ENCODE data around the gene PBLD. TPM values are rescaled to one million over a fixed set of nuclear protein-coding genes. Genes with fewer than 3 reads are reported as not detected.
"Not testable (repeated sequence)": the region's sequence is repeated elsewhere in the genome, so short reads cannot be mapped to it uniquely, and the experiment has no call there.

Gene PBLD
- total RNA-seq, 1 donor from 2014 or later: 1.5 TPM

DNA sequence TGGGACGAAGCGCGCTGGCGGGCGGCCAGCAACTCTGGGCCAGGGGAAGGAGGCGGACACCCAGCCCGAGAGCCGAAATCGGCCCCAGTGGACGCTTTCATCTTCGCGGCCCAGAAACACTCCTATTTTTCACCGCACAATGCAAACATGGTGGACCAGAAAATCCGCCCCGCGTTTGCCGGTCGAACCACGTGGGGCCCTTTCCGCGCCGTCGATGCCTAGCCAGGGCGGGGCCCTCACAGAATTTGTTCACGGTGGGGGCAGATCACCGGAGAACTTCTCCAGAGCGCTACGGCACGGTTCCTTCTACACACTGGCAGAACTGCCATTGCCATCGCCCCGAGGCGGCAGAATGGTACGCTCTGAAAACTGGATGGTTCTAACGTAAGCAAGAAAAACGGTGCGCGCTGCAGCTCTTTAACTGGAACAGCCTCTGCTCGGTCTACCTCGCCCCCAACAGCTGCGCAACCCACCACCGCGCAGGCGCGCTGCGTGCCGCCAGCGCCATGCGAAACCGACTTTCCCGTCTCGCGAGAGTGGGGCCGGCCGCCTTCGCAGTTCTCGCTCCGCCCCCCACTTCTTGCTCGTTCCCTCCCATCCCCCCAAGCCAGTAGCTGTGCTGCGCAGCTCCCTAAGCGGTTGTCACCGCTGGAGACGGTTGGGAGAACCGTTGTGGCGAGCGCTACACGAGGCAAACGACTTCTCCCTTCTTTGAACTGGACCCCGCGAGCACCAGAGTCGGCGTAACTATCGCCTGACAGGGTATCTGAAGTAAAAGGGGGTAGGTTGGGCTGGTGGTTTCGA, 1.1 kb downstream of the PBLD start, which contains the start of gene HNRNPH3:
HNRNPH3 (plus strand) TSS at position 610 of the 804 bp plus-strand sequence. CDS start 5,158 bp downstream, outside the sequence.
- intact Hi-C loops (cut with micrococcal nuclease): loop anchor here (1.0 to 5.0 kb wide), 9 partner anchors 17 to 626 kb away; partner anchors contain the start of genes CCAR1, DDX21, DNA2 and HERC4

DNA sequence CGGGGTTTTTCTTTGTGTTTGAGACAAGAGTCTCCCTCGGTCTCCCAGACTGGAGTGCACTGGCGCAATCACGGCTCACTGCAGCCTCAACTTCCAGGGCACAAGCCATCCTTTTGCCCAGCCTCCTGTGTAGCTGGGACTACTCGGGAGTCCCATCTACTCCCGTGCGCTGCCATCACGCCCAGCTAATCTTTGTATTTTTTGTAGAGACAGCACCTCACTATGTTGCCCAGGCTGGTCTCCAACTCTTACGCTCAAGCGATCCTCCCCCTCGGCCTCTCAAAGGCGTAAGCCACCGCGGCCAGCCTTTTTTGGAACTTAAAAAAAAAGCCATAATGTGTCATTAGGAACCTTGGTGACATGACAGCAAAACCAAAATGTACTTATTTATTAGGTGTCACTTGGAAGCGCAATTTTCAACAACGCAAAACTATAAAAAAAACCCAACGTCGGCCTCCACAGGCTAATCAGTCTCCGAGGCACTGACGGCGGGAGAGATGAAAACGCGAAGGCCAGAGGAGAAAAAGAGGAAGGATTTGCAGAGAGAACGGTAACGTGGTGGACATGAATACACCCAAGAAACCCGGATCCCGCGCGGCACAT, 1.8 kb downstream of the PBLD start:
- intact Hi-C loops (cut with micrococcal nuclease): loop anchor here (1.0 to 5.0 kb wide), 6 partner anchors 76 to 626 kb away; partner anchors contain the start of genes CCAR1, DDX21, DNA2 and HERC4

DNA sequence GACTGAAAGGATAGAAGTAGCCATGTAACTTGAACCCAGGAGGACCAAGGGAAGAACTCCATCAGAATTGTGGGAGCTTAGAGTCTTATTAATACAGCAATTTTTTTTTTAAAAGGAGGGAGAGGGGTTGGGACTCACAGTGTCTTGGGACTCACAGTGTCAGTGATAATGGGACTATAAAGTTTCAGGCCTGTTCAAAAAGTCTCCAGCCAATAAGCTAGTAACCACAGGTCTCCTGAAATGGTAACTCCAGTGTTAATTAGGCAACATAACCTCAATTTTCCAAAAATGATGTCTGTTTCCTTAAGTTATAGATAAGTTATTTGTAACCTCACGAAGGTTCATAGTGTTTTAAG, 3.2 kb downstream of the PBLD start:
- intact Hi-C loops (cut with micrococcal nuclease): loop anchor here (2.0 kb wide), 1 partner anchor 15 kb away; no protein-coding TSS in a partner anchor

DNA sequence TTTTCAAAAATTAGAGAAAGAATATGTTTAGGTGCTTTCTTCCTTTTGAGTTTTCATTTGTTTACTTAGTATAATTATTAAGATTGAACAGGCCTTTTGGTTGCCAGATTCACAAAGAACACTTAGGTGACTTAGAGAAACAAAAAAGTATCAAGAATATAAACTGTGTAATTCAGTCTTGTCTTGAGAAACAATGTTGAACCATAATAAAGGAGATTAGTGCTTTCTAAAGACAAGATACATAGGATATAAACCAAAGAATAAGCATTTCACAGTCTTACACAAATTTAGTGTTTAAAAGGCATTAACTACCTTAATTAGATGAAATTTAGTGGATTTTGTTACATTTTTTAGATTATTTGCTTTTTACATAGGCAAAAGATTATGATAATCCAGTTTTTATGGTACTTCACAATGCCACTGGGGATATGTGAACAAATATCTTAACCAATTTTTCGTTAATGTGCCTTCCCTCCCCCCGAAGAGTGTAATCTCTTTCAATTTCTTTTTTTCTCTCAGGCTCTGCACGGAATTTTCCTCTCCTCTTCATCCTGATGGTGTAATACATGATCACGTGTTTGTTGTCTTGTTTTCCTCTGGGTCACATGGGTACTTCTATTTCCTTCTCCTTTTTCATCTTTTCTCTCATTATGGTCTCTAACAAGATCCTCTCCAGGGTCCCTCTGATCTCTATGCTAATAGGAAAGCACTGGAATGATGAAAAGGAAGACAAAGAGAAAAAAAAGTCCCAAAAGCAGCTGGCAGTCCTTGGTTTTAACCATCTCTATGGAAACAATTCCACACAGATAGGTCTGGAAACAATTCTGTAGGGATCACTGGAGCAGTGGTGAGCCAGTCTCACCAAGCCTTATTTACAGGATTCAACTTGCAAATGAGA, 4.6 kb downstream of the PBLD start:
- intact Hi-C loops (cut with micrococcal nuclease): loop anchor here (2.0 kb wide), 1 partner anchor 13 kb away; no protein-coding TSS in a partner anchor

DNA sequence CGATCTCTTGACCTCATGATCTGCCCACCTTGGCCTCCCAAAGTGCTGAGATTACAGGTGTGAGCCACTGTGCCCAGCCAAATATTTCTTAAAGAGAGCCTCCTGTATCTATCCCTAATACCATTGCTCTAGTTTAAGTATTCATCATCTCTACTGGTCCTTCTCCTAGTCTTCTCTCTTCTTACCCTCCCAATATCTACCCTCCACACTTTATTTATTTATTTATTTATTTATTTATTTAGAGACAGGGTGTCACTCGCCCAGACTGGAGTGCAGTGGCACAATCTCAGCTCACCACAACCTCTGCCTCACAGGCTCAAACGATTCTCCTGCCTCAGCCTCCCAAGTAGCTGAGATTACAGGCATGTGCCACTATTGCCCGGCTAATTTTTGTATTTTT, 8.3 kb downstream of the PBLD start:
- intact Hi-C loops (cut with micrococcal nuclease): not testable (repeated sequence)

DNA sequence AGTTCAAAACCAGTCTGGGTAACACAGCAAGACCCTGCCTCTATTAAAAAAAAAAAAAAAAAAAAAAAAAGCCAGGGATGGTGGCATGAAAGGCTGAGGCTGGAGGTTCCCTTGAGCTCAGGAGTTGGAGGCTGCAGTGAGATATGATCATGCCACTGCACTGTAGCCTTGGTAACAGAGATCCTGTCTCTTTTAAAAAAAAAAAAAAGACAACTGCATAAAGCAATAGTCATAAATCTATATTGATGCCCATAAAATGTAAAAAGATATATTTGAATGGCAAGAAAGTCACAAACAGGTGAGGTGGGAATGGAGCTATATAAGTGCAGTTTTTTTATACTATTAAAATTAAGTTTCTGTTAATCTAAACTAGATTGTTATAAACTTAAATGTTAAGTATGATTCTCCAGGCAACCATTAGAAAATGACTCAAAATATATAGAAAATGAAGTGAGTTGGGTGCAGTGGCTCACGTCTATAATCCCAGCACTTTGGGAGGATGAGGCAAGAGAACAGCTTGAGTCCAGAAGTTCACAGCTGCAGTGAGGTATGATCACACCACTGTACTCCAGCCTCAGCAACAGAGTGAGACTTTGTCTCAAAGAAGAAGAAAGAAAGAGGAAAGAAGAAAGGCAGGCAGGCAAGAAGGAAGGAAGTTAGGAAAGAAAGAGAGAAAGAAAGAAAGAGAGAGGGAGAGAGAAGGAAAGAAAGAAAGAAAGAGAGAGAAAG, 14.2 kb downstream of the PBLD start:
- intact Hi-C loops (cut with micrococcal nuclease): no loop called here

DNA sequence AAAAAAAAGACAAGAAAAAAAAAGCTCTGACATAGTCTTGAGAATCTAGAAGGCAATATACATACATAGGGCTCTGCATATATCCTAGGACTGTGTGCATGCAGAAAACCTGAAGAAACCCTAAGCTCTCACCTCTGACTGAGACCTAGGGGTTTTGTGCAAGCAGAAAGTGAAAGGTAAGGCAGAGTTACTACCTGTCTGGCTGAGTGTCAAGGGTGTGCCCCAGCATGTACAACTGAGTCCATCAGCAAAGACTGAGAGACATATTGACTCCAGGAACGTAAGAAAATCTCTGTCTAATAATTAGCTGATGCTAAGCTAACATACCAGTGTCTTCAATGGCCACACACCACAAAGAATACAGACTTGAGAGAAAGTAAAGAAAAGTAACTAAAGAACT, 17.1 kb downstream of the PBLD start:
- intact Hi-C loops (cut with micrococcal nuclease): loop anchor here (2.0 kb wide), 1 partner anchor 13 kb away; no protein-coding TSS in a partner anchor

DNA sequence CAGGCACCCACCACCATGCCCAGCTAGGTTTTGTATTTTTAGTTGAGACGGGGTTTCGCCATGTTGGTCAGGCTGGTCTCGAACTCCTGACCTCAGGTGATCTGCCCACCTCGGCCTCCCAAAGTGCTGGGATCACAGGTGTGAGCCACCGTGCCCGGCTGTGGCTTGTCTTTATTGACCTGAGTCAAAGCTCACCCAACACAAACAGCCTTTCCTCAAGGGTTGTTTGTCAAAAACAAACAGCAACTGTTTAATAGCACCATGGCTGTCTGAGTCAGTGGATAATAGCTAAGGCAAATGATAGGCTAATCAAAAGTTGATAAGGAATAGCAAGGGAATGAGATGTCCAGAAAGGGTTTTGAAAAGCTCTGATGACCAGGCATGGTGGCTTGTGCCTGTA, 17.8 kb downstream of the PBLD start:
- intact Hi-C loops (cut with micrococcal nuclease): loop anchor here (2.0 kb wide), 1 partner anchor 14 kb away; no protein-coding TSS in a partner anchor

DNA sequence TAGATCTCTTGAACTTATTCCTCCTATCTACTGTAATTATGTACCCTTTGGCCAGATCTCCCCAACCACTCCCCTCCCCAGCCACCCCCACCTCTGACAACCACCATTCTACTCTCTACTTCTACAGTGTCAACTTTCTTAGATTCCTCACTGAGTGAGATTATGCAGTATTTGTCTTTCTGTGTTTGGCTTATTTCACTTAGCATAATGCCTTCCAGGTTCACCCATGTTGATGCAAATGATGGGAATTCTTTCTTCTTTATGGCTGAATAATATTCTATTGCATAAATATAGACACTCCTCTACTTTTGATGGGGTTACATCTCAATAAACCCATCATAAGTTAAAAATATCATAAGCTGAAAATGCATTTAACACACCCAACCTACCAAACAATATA, 22.2 kb downstream of the PBLD start:
- intact Hi-C loops (cut with micrococcal nuclease): no loop called here

DNA sequence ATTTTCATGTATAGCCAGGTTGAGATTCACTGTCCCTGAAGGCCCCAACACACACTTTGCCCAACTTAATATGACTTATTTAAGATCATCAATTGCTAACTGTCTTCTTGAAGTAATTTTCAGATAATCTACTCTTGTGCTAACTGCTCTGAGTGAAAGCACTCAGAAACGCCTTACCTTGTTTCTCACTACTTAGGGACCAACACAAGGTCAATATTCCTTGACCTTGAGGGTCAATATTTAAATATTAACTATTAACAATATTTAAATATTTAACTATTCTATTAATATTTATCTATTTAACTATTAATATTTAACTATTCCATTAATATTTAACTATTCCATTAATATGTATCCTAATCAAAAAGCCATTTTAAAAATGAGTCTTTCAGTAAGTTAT, 26.9 kb downstream of the PBLD start:
- intact Hi-C loops (cut with micrococcal nuclease): no loop called here

DNA sequence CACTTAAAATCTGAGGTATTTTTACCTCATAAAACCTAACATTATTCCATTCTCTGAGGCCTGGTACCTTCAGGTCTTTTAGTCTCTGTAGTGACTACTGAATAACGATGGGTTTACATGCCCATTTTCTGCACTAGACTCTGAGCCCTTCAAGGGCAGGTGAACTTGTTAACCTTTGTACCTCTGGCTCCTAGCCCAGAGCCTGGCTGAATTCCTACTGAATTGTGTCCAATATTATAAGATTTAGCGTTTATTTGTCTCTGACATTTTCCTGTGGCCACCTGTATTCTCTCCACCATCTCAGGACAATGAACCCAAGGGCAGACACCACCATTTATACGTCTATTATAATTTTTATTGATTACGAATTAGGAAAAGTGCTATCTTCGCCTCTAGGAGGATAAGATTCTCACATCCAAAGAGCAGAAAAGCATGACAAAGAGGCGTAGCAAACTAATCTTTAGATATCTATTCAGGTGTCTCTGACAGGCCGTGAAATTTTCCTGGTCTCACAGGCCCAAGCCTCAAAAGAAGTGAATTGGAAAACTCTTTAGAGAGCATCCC, 28.8 kb downstream of the PBLD start:
- intact Hi-C loops (cut with micrococcal nuclease): loop anchor here (2.0 kb wide), 1 partner anchor 91 kb away; no protein-coding TSS in a partner anchor

DNA sequence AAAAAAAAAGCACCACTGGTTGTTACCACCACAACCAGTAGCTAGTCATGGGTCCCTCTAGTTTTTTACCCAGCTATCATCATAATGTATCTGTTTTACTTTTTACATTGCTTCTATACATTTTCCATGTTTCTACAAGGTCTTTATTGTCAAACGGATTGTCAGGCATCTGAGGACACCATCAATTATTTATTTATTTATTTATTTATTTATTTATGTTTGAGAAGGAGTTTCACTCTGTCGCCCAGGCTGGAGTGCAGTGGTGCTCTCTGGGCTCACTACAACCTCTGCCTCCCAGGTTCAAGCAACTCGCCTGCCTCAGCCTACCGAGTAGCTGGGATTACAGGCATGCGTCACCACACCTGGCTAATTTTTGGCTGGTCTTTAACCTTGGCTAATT, 29.9 kb downstream of the PBLD start:
- intact Hi-C loops (cut with micrococcal nuclease): loop anchor here (1.0 to 2.0 kb wide), 3 partner anchors 90 to 515 kb away; no protein-coding TSS in a partner anchor

DNA sequence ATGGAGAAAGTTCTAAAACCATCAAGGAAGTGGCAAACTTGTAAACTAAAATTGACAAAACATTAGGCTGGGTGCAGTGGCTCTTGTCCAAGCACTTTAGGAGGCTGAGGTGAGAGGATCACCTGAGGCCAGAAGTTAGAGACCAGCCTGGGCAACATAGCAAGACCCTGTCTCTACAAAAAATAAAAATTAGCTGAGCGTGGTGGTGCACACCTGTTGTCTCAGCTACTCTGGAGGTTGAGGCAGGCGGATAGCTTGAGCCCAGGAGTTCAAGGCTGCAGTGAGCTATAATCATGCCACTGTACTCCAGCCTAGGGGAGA, 30.3 kb downstream of the PBLD start:
- intact Hi-C loops (cut with micrococcal nuclease): loop anchor here (1.0 to 2.0 kb wide), 3 partner anchors 90 to 514 kb away; no protein-coding TSS in a partner anchor

DNA sequence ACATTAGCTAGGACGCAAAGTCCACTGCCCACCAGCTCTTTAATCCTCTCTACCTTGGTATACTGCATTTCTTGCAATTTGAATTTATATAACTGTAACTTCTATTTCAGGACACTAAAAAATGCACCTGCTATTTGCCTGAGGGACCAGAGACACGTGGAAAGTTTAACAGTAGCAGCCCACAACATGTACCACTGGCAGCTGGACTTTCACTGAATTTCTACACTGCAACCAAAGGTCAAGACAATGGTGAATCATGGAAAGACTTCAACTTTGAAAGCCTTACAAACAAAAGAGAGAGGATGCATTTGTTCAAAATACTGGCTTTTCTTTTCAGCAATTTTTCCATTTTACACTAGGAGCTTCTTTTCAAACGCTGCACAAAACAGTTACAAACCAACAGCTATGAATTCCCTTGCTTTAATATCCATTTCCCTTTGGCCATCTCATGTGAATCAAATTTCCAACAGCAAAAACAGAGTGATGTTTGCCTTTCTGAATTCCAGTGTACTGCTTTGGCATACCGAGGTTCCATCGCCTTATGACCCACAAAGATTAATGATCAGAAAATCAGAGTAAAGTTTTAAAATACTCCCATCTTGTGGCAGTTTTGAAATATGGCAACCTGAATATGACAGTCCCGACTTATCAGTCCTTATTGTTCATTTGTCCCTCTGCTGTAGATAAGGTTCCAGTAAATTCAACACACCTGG, 30.8 kb downstream of the PBLD start:
- intact Hi-C loops (cut with micrococcal nuclease): loop anchor here (1.0 to 2.0 kb wide), 3 partner anchors 89 to 514 kb away; no protein-coding TSS in a partner anchor

DNA sequence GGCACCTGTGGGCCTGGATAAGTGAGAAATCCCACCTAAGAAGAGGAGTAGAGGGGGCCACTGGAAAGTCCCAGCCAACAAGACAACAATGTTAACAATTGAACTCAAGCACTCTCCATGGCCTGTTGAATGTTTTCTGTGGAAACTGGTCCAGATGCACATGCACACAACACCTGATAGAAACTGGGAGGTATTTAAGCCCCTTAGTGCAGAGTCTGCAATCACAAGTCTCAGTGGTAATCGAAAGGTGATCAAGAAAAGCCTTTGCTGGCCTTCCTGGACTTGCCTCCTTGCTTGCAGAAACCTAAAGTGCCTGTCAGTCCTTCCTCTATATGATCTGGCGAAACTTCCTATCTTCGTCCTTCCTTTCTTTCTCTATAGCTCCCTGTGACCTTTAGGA, 31.4 kb downstream of the PBLD start:
- intact Hi-C loops (cut with micrococcal nuclease): no loop called here

DNA sequence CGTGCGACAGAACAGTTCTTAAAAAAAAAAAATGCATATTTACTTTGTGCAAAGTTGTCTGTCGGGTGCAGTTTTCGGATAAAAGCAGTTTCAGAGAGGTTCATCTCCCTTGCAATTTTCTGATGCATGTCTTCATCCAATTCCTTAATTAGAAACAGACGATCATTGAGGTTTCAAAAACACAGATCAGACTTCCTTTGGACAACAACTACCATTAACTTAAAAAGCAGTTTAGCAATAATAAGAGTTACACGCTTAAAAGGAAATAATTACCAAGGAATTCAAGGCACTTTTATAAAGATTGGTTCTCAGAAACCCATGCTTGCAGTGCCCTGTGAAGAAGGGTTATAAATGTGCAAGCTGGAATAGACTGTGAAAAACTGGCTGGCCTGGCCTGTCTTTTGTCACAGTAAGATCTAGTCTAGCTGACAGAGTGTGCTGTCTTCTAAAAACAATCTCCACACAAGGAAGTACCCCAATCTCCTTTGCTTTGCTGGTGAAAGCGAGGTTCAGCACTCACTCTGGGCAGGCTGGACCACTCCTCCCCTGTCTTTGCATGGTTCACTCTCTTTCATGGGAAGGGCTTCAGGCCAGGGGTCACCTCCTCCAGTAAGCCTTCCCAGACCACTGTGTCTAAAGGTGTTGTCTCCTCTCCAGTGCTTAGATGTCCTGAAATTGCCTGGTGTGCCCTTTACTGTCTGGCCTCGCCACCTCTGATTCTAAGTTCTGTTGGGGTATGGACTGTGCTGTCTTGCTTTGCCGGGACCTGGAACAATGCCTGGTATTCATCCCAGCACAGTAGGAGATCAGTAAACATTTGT, 35.7 kb downstream of the PBLD start:
- intact Hi-C loops (cut with micrococcal nuclease): no loop called here

DNA sequence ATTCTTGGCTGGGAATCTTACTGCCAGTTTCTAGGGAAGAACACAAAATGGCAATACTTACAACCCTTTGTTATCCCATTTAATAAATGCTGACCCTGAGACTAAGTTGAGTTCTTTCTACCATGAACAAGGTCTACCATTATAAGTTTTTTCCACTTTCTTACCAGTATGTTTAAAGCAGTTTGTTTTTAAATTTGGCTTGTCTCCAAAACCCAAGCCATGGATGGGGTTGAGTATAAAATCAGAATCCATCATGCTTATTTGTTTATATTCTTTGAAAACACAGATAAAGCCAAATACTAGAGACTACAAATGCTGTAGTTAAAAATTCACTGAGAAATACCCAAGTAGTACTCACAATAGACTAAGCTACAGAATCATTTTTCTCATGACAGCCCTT, 42.0 kb downstream of the PBLD start:
- intact Hi-C loops (cut with micrococcal nuclease): no loop called here

DNA sequence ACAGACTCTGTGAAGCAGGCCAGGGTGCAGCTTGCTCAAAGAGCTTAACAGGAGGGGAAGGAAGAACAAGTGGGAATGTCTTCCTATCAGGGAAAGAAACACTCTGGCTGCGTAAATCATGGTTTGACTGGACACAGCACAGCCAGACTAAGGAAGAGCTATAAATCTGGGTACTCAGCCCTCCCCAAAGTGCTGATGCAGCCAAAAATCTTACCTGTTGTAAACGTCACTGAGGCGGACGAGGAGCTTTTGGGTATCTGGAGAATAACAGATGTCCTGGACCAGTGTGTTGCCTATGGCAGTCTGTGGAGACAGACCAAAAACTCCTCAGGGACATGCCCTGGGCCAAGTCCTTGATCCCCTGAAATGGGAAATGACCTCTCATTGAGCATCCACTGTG, 44.0 kb downstream of the PBLD start:
- intact Hi-C loops (cut with micrococcal nuclease): loop anchor here (5.0 kb wide), 1 partner anchor 76 kb away; no protein-coding TSS in a partner anchor

All from T-helper 2 cell treated with Interferon-gamma antibody and Interleukin-4, amounts not matched to agents 100 ng/mL and 5 ng/mL, for 36 hours (primary cell).